SKM-1 (cell line): Measurements from ENCODE around the gene ITPKA.

Experiments
- DNase-seq: peaks from one replicate; lab custom pipeline; 2025; ENCODE audit not compliant: unreplicated experiment; lab: John Stamatoyannopoulos, UW

The ITPKA gene

GRCh38 chr15:41507820-41508290 lies 14.2 kb downstream of the ITPKA start:
- DNase-seq: no peak

- no peak for DNase-seq
Measured at GRCh38 chr15:41510728-41511127, 17.1 kb downstream of the ITPKA start.

GRCh38 chr15:41511331-41511898 lies 17.7 kb downstream of the ITPKA start:
- no peak for DNase-seq

DNA sequence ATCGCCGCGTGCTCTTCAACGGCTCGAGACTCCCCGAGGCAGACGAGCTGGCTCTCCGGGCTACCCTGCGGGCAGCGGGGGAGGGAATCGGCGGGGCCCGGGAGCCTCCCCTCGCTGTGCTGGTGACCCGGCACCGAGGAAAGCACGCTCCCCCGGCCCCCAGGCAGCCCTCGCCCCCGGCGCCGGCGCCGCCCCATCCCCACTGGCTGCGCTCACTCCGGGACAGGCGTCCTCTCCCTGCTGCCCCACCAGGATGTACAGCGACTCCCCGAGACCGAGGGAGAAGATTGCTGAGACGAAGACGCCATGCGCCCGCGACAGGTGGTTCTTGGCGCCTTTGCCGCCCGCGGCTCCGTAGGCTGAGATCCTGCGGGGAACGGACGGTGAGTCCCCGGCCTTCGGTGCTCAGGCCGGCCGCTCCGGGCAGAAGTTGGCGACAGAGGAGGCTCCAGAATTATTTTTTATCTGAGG lies 18.3 kb downstream of the ITPKA start:
- no peak for DNase-seq

GRCh38 chr15:41512512-41512939 lies 18.9 kb downstream of the ITPKA start:
- DNase-seq: no peak

- DNase-seq: no peak
Measured at GRCh38 chr15:41512940-41513505, 19.3 kb downstream of the ITPKA start.

DNA sequence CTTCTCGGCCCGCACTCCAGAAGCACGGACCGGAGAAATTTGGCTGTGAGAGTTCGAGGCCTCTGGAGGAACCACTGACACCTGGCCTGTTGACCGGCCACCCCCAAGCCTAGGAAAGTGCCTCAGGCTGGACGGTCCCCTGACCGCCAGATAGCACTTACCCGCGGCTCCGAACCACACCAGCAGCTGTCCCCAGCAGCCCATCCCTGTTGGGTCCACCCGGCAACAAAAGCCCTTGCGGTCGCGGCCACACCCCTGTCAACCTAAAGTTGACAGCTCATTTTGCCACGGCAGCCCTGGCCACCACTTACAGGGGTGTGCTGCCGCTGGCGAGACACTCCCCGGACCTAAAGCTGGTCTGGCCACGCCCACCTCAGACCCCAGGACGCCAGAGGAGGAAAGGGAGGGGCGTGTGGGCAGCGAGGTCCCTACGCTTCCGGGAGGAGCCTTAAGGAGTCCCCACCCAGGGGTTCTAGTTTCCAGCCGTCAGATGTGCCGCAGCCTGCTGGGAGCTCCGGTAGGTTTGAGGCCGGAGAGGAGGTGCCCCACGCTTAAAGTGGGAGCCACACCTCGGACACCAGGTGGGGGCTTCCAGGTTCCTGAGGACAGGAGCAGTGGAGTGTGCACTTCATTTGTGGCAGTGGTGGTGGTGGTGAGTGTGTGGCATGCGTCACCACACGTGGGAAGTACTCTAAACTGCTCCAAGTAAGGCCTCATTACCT lies 20.0 kb downstream of the ITPKA start, which contains the start of gene LTK:
LTK (minus strand) TSS at position 322 of the 722 bp plus-strand sequence; CDS start at position 204, 118 bp downstream.
- DNase-seq: no peak

- DNase-seq: no peak
Measured at GRCh38 chr15:41517895-41518449, 24.3 kb downstream of the ITPKA start.

DNA sequence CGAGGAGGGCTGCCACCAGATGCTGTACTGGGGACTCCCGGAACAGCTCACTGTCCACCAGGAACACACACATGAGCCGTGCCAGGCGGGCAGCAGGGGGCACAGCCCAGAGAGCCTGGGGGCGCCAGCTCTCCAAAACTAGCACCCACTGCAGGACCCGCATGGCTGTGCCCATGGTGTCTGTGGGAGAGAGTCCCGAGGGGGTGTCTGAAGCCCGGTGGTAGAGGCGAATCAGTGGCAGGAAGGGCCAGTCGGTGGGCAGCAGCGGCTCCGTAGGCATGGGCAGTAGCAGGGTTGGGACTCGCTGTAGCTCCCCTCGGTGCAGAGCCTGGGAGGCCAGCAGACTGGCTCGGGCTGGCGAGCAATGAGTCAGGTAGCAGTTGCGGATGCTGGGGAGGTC lies 27.0 kb downstream of the ITPKA start:
- no peak for DNase-seq

DNA sequence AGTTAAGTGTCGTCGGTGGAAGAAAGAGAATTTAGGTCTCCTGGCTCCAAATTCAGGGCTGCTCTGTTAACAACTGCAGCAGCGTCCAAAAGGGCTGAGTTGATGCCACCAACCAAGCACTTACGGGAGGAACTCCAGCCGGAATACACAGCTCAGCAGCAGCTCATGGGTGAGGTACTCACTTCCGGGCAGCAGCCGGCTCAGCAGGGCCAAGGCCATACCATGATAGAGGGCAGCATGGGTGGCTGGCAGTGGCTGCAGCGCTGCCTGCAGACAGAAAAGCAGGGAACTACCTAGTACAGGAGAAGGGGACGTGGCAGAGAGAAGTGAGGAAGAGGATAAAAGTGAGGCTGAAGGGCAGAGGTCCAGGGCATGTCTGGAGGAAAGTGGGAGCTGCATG lies 27.9 kb downstream of the ITPKA start:
- DNase-seq: no peak

GRCh38 chr15:41523097-41523496 lies 29.4 kb downstream of the ITPKA start:
- DNase-seq: no peak

DNA sequence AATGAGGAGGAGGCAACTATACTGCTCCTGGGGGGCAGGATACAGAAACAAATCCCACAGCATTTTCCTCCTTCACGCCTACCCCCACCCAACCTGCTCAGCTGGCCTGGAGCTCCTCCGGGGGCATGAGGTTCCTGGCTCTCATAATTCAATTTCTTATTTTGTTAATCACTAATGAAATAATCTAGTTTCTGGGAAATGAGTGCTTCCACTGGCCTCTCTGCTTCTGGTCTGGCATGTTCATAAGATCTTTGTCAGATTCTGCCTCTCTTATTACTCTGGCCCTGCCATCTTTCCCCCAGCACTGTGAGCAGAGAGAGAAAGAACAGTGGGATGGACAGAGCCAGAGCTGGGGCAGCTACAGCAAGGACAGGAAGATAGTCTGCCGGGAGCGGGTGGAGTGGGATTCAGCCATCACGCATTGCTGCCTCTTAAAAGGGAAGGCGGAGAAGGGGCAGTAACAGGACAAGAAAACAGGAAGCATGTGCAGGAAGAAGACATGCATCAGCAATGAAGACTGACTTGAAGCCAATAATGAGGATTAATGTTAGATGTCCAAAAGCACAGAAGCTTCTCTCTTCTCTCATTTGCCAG lies 36.8 kb downstream of the ITPKA start:
- no peak for DNase-seq

DNA sequence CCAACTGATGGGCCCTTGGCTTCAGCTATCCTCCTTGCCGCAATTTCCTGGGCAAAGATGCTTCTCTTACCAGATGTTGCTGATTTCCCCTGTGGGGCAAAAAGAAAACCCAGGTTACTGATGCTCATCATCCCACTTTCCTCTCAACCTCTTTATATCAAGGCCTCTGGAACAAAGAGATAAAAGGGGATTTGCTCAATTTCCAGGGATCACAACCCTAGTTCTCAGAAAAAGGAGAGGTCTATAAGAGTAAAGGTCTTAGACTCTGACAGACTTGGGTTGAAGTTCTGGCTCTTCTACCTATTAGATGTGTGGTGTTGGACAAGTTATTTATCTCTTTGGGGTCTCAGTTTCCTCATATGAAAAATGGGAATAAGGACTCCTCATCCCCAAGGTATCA lies 41.9 kb downstream of the ITPKA start:
- DNase-seq: no peak

DNA sequence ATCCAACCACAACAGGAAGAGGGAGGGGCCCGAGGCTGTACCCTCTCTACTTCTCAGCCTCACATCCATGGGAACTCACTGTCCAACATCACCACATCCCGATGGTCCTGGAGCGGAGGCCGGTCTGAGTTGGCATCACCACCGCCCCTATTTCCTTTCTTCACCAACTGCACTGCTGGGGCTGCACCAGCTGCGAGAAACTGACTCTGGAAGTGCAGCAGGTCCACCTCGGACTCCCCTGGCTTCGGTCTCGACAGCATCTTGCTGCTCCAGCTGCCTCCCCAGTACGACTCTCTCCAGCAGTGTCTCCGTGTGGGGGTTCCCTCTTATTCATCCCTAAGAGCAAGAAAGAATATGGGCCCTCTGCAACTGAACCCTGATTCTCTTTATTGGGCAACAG lies 43.2 kb downstream of the ITPKA start:
- DNase-seq: no peak

DNA sequence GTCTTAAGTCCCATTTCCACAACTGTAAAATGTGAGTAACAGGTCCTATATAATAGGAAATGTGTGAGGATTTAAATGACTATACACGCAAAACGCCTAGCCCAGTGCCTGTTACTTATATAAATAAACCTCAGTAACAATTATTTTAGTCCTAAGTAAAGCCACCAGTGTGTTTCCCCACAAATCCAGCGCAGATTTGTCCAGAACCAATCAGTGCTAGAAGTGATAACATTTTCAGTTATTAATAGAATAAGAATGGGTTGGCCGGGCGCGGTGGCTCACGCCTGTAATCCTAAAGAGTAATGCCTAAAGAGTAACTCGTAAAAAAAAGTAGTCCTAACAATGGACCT lies 49.8 kb downstream of the ITPKA start:
- no peak for DNase-seq

GRCh38 chr15:41544650-41545015 lies 51.0 kb downstream of the ITPKA start:
- no peak for DNase-seq

DNA sequence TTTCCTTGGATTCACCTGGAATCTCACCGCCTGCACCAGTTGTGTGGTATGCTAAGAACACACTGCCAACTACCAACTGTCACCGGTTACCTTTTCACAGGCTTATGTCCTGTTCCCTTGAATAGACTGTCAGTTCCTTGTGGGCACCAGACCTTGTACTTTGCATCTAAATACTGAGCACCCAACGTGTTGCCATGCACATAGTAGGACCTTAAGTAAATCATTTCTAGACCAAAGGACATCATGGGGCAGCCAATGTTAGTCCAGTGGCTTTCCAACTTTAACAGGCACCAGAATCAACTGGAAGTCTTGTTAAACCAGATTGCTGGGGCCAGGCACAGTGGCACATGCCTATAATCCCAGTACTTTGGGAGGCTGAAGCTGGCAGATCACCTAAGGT lies 51.5 kb downstream of the ITPKA start:
- DNase-seq: no peak

DNA sequence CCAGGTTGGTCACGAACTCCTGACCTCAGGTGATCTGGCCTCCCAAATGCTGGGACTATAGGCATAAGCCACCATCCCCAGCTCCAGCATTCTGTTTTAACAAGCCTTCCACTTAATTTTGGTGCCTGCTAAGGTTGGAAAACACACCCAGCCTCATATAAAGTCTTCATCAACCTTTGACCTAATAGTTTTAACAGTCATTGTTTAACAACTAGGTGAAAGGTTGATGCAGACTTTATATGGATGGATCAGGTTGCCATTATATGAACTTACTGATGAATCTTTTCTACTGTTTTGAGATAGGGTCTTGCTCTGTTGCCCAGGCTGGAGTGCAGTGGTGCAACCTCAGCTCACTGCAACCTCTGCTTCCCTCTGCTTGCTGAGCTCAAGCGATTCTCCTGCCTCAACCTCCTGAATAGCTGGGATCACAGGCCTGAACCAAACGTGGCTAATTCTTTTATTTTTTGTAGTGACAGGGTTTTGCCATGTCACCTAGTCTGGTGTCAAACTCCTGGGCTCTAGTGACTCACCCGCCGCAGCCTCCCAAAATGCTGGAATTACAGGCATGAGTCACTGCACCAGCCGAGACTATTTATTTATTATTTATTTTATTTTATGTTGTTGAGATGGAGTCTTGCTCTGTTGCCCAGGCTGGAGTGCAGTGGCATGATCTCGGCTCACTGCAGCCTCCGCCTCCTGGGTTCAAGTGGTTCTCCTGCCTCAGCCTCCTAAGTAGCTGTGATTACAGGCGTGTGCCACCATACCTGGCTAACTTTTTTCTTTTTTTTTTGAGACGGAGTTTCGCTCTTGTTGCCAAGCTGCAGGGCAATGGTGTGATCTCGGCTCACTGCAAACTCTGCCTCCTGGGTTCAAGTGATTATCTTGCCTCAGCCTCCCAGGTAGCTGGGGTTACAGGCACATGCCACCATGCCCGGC lies 53.4 kb downstream of the ITPKA start:
- DNase-seq: no peak

GRCh38 chr15:41550066-41550775 lies 56.5 kb downstream of the ITPKA start:
- no peak for DNase-seq
